ENCODE results near the gene FIBP. TPM values are rescaled to one million over a fixed set of nuclear protein-coding genes. Genes with fewer than 3 reads are reported as not detected.
A peak's percentile ranks its signal among the peaks of the same experiment; 100 is the strongest.

FIBP gene
- total and polyA plus RNA-seq, 2 of the 4 experiments (the other 2 are of a cell fraction): 141 to 182 TPM

GRCh38 chr11:65849771-65850216 is 38.5 kb downstream of the FIBP start:
- DNase-seq (no peak), ATAC-seq (ENCODE audit: low read depth) (no peak)
- peak overlapping the region; percentile 65 for H2AK9ac ChIP-seq (replicated peaks; ENCODE audit: low read depth, low read length, poor library complexity)
- H3K4me2 ChIP-seq (ENCODE audit: low read depth, low read length): no peak overlapping the region
- POLR2A ChIA-PET (ENCODE audit: unreplicated experiment): interaction anchor here (0.5 kb wide), 1 partner anchor 11 kb away, joined by 3 read pairs; no protein-coding TSS in a partner anchor
- no peak overlapping the region for H4K8ac ChIP-seq (ENCODE audit: low read depth in 2 of 2, low read length in 2 of 2)
- no peak overlapping the region for H3K56ac ChIP-seq (ENCODE audit: extremely low read depth, insufficient read depth, low read length)
- H3K4ac ChIP-seq (ENCODE audit: low read depth, low read length): peak overlapping the region; percentile 35; the same call in 1 of the 2 replicates
- no TSS peak for BruUV-seq (replicated peaks)
- WGBS, 2 experiments (ENCODE audit: extremely low coverage in 2 of 2, insufficient read length in 1 of 2): 30% methylated on average over 4 of the region's 16 CpGs; no CpG with 5 or more reads in 1 of the 2 experiments
- no peak overlapping the region for H3K9ac ChIP-seq (ENCODE audit: low read depth, low read length)
- H3K4me3 ChIP-seq (ENCODE audit: insufficient read depth, low read depth, low read length): no peak overlapping the region
- H4K5ac ChIP-seq (ENCODE audit: low read depth, low read length): no peak overlapping the region
- H3K23ac ChIP-seq (ENCODE audit: low read depth, low read length): peak overlapping the region; percentile 51; the same call in 1 of the 2 replicates
- H2BK15ac ChIP-seq (ENCODE audit: low read depth, low read length): no peak overlapping the region
- H3K18ac ChIP-seq (ENCODE audit: low read depth, low read length): no peak overlapping the region
- no peak for TF ChIP-seq CTCF (conservative IDR thresholded peaks at IDR 0.05; ENCODE audit: low read depth, low read length)
- TF ChIP-seq SMC3 (IDR thresholded peaks at IDR 0.05; ENCODE audit: low read depth, low read length): no peak
- no peak for TF ChIP-seq RAD21 (IDR thresholded peaks at IDR 0.05; ENCODE audit: low read length)
- no peak for TF ChIP-seq RCOR1 (IDR thresholded peaks at IDR 0.05; ENCODE audit: insufficient replicate concordance, low read length)
- no peak for TF ChIP-seq USF2 (IDR thresholded peaks at IDR 0.05; ENCODE audit: low read depth, low read length)
- no peak for TF ChIP-seq MXI1 (IDR thresholded peaks at IDR 0.05; ENCODE audit: borderline replicate concordance, low read depth, low read length)
- no peak for TF ChIP-seq FOS (IDR thresholded peaks at IDR 0.05; ENCODE audit: low read depth, low read length)
- no peak for TF ChIP-seq MAFK (IDR thresholded peaks at IDR 0.05; ENCODE audit: low read depth, low read length)
- TF ChIP-seq MAZ (IDR thresholded peaks at IDR 0.05; ENCODE audit: borderline replicate concordance, low read depth, low read length): no peak
- TF ChIP-seq NFE2L2 (IDR thresholded peaks at IDR 0.05; ENCODE audit: low read depth, low read length): no peak
- TF ChIP-seq CEBPB (IDR thresholded peaks at IDR 0.05; ENCODE audit: low read depth, low read length): no peak
- no peak for TF ChIP-seq CHD1 (IDR thresholded peaks at IDR 0.05; ENCODE audit: low read depth, low read length)
- no peak overlapping the region for H2BK20ac ChIP-seq (ENCODE audit: low read depth, low read length)
- 0 out of 2 replicates have a peak overlapping the region, but pooled peaks have one; percentile 15 for H2AK5ac ChIP-seq (ENCODE audit: low read depth, low read length)
- peaks cover 19 to 37% of the 10 kb centered on the region in 2 experiments for H3K79me1 ChIP-seq (ENCODE audit: low read depth in 1 of 2, low read length in 2 of 2)
- H3K27ac ChIP-seq (ENCODE audit: insufficient read depth, low read length): no peak overlapping the region
- peaks cover 41% of the 10 kb centered on the region for H3K36me3 ChIP-seq (ENCODE audit: control insufficient read depth, insufficient read depth, low read length)
- H4K20me1 ChIP-seq (ENCODE audit: insufficient read depth, low read length): peaks cover 48% of the 10 kb centered on the region
- CTCF ChIA-PET: no interaction called here
- peak overlapping the region; percentile 14 for H2AFZ ChIP-seq (replicated peaks; ENCODE audit: low read length, poor library complexity)
- in situ Hi-C loops (cut with MboI; ENCODE audit: low sequenced_read_pairs) (no loop called here), intact Hi-C loops (cut with micrococcal nuclease) (no loop called here), dilution Hi-C loops (cut with HindIII; ENCODE audit: low sequenced_read_pairs, unreplicated experiment) (no loop called here)
- H3K14ac ChIP-seq (replicated peaks; ENCODE audit: low read depth, low read length): no peak overlapping the region
- no peaks in the 10 kb centered on the region for H3K27me3 ChIP-seq (ENCODE audit: control insufficient read depth, insufficient read depth, low read length)
- H4K91ac ChIP-seq (ENCODE audit: insufficient read depth, low read depth, low read length): no peak overlapping the region
- no peak overlapping the region for H2BK5ac ChIP-seq (ENCODE audit: low read depth, low read length, poor library complexity, severe bottlenecking)
- peaks cover 18% of the 10 kb centered on the region; the same call in 1 of the 2 replicates for H3K9me1 ChIP-seq (ENCODE audit: insufficient read depth, low read length)
- no peak overlapping the region for H2BK120ac ChIP-seq (ENCODE audit: low read depth, low read length)
- no peaks in the 10 kb centered on the region; the same call in 1 of the 2 replicates for H3K4me1 ChIP-seq (ENCODE audit: control insufficient read depth, insufficient read depth, low read length)
- H3K9me3 ChIP-seq (ENCODE audit: control insufficient read depth, insufficient read depth, low read length): no peaks in the 10 kb centered on the region
